NCI-H2081 (cell line): ENCODE measurements around the gene RGS18.
"Not testable (repeated sequence)": the region's sequence is repeated elsewhere in the genome, so short reads cannot be mapped to it uniquely, and the experiment has no call there.

Source experiments
- DNase-seq, 2 experiments: peaks; one replicate each; lab custom pipeline; 2025; lab: John Stamatoyannopoulos, UW

RGS18 gene

GRCh38 chr1:192158181-192158580 lies at the start of gene RGS18:
TSS of gene RGS18 (plus strand) at chr1:192158462. CDS start at chr1:192158638, 176 bp downstream.
- no peak for DNase-seq

- no peak for DNase-seq
These were observed 48.7 kb upstream of the RGS18 start for GRCh38 chr1:192109576-192109975.

- no peak for DNase-seq
These were observed 43.3 kb upstream of the RGS18 start for GRCh38 chr1:192115000-192115399.

- DNase-seq, result no peak
These were observed 39.3 kb upstream of the RGS18 start for GRCh38 chr1:192118881-192119405.

DNA sequence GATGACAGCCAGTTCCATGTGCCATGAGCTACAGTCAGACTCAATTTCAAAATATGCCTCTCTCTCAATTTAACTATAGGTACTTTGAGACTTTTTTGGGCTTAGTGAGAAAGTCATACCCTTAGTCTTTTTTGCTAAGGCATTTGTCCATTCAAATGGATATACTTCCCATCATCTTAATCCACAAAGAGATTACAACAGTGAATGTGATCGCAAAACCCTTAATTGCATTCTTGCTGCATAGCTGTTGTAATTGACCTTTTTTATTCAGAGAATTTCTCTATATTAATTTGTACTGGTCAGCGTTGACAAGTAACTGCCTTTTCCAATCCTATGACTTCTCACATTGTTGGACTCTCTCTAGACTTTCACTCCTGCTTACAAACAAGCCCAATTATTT lies 38.6 kb upstream of the RGS18 start:
- no peak for DNase-seq

GRCh38 chr1:192122668-192123067 lies 35.6 kb upstream of the RGS18 start:
- no peak for DNase-seq

GRCh38 chr1:192123212-192123611 lies 35.0 kb upstream of the RGS18 start:
- DNase-seq, result no peak

GRCh38 chr1:192126030-192126619 lies 32.1 kb upstream of the RGS18 start:
- DNase-seq, result no peak

DNA sequence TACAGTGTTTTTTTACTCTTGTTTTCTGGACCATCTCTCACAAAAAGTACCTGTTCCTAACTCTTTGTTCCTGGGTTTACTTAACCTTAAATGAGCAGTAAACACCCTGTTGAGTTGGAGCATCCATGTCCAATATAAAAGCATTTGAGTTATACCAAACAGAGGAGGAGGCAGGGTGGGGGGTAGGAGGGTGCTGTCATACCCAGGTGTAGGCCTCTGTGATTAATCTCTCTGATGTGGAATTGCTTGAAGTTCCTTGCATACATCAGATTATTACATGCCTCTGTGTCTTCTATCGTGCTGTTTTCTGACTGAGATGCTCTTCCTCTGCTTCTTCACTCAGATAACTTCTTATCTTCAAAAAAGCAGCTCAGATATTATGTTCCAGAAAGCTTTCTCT lies 28.1 kb upstream of the RGS18 start:
- DNase-seq, result no peak

DNA sequence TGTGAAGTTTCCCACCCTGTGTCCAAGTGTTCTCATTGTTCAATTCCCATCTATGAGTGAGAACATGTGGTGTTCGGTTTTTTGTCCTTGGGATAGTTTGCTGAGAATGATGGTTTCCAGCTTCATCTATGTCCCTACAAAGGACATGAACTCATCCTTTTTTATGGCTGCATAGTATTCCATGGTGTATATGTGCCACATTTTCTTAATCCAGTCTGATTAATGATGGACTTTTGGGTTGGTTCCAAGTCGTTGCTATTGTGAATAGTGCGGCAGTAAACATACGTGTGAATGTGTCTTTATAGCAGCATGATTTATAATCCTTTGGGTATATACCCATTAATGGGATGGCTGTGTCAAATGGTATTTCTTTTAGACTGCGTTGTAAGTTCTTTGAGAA lies 27.4 kb upstream of the RGS18 start:
- DNase-seq, result not testable (repeated sequence)

GRCh38 chr1:192131914-192132313 lies 26.3 kb upstream of the RGS18 start:
- peak; percentile 52 to 82 for DNase-seq

GRCh38 chr1:192133350-192133926 lies 24.8 kb upstream of the RGS18 start:
- no peak for DNase-seq

DNA sequence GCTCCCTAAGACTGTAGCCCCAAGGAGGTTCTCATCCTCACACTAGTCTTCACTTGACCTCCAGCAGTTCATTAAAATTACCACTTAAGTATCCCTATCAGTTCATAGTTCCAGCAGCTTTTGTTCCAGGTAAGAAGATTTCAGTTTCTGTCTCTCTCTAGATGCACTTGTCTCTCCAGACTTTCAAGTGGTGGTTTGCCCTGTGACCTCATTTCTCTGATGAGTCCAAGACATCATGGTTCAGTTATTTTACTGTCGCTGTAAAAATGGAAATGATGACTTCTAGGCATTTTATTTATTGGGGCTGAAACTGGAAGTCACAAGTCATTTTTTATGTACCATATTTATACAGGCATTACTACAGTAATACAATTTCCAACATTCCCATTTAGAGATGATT lies 17.9 kb upstream of the RGS18 start:
- no peak for DNase-seq

GRCh38 chr1:192147221-192147620 lies 11.0 kb upstream of the RGS18 start:
- DNase-seq, result no peak

GRCh38 chr1:192147696-192148095 lies 10.6 kb upstream of the RGS18 start:
- DNase-seq, result no peak

DNA sequence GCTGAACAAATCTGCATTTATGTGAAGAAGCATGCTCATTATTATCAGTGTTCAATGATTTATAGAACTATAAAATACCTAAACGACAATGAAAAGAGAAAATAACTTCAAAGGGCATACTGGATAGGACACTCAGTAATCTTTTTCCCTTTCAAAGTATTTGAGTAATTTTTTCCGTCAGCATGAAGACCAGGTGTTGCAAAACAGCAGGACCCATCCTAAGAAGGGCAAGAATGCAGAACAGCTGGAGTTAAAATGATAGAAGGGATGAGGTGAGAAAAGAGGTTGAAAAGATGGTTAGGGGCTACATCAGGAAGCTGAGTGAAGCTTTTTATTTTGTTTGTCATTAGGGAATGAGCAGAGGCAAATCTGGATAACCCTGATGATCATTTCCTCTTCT lies 7.1 kb upstream of the RGS18 start:
- no peak for DNase-seq

GRCh38 chr1:192153276-192153675 lies 5.0 kb upstream of the RGS18 start:
- no peak for DNase-seq

DNA sequence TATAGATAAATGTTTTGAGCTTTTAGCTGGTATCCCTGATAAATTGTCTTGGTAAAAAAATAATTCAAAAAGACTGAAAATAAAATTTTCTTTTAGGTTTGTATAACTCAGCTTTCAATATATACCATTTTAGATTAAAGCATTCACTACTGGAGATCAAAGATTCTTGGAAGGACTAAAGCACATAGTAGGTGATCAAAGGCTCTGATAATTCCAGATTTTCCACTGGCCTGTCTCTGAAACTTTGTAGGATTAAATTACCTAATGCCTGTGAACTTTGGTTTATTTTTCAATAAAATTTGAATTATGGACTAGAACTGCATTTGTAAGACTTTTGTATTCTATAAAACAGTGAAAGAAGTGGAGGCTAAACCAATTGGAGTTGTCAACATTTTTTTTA lies 1.2 kb upstream of the RGS18 start:
- no peak for DNase-seq

- no peak for DNase-seq
These were observed 752 bp downstream of the RGS18 start for GRCh38 chr1:192159014-192159413.

DNA sequence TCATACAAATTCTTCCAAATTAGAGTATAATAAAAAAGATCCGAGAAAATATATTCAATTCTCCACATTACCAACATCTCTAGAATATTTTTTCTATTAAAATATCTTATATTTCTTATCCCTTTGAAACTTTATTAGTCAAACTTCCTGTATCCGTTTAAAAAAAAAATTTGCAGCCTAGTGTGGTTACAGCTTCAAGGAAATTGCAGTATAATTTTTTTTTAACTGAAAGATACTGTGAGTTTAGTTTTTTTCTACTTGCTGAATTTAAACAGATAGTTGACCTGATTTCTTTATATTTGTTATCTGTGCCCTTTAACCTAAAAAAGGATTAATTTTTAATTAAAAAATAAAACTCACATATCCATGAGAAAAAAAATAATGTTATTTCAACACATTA lies 1.5 kb downstream of the RGS18 start:
- no peak for DNase-seq

- DNase-seq, result no peak
These were observed 1.9 kb downstream of the RGS18 start for GRCh38 chr1:192160196-192160595.

DNA sequence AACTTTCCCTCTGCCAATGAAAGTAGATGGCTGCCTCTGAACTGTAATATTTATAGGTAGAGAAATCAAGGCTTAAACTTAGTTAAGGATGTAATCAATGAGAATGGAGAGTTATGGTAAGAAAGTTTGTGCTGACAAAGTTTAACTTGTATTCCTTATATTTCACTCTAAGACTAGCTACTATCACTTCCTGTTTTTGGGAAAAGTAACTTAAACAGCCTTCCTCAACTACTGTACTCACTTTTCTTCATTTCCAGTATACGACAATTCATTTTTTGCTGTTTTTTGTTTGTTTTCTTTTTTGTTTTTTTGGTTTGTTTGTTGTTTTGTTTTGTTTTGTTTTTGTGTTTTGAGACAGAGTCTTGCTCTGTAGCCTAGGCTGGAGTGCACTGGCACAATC lies 3.7 kb downstream of the RGS18 start:
- DNase-seq, result no peak

DNA sequence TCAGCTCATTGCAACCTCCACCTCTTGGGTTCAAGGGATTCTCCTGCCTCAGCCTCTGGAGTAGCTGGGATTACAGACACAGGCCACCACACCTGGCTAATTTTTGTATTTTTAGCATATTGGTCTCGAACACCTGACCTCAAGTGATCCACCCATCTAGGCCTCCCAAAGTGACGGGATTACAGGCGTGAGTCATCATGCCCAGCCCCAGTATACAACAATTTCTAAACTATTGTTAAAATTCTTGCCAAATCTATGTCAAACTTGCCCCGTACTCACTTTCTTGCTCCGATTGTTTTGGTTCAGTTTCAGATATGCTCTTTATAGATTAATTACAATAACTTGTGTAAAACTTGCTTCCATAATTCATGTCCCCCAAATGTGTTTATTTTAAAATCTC lies 4.1 kb downstream of the RGS18 start:
- no peak for DNase-seq

- DNase-seq, result not testable (repeated sequence)
These were observed 6.7 kb downstream of the RGS18 start for GRCh38 chr1:192165002-192165401.
